ENCODE data around the gene RBM19.

Gene RBM19

DNA sequence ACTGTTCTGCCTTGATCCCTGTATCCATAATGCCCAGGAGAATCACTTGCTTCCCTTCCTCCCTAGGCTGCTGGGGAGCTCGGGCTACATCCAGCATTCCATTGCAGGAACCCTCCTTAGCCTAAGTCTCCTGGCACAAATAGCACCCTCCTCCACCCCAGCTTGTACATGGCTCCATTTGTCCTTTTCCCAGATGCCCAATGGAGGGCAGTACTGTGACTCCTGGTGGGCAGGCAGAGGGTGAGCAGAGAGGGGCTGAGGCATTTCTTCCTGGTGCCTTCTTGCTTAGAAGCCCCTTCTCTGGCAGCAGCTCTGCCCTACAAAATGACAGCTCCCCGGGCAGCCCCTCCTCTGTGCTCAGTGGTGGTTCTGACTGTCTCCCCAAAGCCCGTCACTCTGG lies 86.5 kb downstream of the RBM19 start:
- no peak for DNase-seq (ENCODE audit: low read depth)

- no peak for DNase-seq (ENCODE audit: low read depth)
Observed at GRCh38 chr12:113877607-113878006, 88.5 kb downstream of the RBM19 start.

DNA sequence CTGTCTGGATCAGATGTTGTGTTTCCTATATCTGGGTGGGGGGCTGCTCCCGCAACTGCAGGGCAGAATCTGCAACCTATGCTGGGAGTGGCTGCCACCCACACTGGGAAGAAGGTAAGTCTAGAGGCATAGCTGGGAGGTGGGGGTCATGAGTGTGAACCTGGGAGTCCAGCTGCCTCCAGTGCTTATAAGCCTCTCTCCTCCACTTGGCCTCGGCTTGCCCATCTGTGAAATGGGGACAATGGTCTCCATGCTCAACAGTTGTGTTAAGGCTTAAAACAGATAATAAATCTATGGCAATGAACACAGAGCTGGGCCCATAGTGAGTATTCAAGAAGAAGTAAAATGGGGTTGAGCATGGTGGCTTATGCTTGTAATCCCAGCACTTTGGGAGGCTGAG lies 90.0 kb downstream of the RBM19 start:
- DNase-seq (ENCODE audit: low read depth): no peak

- DNase-seq (ENCODE audit: low read depth): no peak
Observed at GRCh38 chr12:113875691-113876090, 90.4 kb downstream of the RBM19 start.

DNA sequence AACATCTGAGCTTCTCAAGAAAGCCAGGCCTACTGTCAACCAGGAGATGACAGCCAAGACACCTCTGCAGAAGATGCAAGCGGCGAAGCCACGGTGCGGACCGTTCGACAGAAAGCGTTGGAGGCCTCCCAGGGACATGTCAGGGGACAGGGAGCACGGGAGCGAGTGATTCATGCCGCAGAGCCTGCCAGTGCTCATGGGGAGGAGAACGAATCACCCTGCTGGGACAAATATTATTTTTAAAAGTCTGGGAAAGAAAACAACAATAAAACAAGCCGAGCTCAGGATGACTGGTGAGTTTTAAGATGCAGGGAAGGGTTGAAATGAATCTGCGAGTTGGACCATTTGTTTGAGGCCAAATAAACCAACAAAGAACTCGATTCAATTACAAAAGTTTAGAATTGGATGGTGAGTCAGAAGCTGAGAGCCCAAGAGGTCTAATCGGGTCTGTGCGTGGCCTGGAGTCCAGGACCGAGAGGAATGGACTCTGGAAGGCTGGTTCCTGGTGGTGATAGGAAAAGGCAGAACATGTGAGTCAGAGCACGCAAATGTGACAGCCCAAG lies 91.0 kb downstream of the RBM19 start:
- no peak for DNase-seq (ENCODE audit: low read depth)

DNA sequence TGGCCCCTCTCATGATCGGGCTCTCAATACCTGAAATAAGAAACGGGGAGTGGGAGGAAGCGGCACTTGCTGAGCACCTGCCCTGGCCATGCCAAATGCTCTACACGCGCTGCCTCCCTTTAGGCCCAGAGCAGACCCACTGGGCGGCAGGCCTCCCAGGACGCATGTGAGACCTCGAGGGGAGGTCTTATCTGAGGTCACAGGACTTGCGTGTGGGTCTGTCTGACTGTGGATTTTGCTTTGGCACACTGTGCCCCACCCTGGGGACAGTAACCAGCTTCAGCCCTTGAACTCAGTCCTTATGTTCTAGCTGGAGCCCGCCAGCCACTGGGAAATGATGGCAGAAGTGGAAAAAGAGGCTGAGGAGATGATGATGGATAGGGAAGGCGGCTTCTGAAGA lies 91.8 kb downstream of the RBM19 start:
- DNase-seq (ENCODE audit: low read depth): no peak

DNA sequence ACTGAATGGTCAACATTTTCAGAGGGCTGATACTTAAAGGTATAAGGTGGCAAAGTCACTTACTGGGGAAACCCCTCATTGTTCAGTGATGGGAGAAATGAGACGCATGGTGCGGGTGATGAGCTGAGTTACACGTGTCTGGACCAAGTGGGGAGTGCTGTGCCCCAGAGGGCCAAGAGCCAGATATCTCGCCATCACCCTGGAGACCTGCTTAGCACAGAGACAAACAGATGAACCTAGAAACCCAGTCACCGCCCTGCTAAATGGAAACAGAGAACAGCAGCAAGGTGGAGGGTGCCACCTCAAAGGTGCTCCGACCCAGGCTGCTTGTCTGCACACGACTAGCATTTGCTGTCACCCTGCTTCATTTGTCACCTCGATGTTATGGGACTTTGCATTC lies 92.4 kb downstream of the RBM19 start:
- no peak for DNase-seq (ENCODE audit: low read depth)

DNA sequence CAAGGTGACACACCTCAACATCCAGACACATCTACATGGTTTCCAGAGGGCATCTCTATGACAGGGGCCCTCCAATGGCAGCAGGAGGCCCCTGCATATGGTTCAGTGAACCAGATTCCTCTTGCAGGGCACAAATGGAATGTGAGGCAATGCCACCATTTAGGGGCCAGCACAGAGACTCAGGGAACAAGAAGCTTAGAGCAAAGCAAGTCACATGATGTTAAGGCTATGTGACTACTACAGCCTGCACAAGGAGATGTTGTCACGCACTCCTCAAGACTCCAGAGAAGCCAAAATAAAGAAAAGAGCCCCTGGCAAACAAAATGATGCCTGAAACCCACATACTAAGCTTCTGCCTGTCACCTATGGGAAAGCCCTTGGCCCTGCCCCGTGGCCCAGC lies 95.2 kb downstream of the RBM19 start:
- no peak for DNase-seq (ENCODE audit: low read depth)

GRCh38 chr12:113870035-113870434 lies 96.1 kb downstream of the RBM19 start:
- DNase-seq (ENCODE audit: low read depth): no peak

DNA sequence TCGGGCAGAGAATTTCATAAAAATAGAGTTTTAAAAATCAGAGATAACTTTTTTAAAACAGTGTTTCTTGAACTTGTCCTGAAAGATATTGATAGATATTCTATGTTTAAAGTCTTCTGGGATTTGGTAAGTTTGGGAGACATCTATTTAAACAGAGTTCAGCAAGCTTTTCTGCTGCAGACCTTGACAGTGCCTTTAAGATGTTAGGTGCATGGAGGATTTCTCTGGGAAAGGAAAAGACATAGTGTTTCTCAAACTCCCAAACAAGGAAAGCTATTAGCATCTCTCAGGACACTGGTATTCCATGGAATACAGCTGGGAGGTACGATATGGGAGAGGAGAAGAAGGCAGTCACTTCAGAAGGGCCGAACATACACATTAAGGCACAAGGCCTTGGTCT lies 97.8 kb downstream of the RBM19 start:
- DNase-seq (ENCODE audit: low read depth): no peak

- no peak for DNase-seq (ENCODE audit: low read depth)
Observed at GRCh38 chr12:113867258-113867657, 98.9 kb downstream of the RBM19 start.

DNA sequence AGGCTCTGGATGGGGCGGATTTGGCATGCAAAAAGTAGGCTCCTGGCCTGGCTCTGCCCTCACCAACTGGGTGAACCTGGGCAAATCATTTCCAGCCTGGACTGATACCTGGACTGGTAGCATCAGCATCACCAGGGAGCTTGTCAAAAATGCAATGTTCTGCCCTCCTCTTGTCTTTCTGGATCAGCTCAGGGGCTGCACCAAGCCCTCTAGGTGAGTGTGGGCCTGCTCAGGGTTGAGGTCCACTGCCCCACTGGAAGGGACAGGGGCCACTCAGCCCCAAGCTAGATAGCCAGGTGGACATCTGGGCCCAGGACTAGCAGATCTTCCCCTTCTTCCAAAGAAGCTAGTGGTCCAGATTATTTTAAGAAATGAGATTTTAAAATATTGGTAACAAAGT lies 99.6 kb downstream of the RBM19 start:
- no peak for DNase-seq (ENCODE audit: low read depth)

DNA sequence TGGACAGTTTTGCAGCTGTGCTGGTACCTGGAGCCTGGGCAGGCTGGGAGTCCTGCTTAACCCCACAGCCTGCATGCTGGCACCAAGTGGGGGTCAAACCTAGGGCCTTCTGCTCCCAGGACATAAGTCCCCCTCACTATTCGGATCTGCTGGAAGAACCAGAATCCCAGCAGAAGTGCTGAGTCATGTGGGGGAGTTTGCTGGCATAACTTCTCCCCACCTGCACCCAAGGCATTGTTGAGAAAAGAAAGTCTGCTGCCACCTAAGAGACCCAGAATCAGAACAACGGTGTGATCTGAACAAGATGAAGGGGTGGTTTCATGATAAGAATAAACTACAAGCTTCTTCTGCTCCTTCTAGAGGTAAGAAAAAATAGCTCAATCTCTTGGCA lies 102.7 kb downstream of the RBM19 start:
- DNase-seq (ENCODE audit: low read depth): no peak

- DNase-seq (ENCODE audit: low read depth): no peak
Observed at GRCh38 chr12:113862590-113863454, 103.3 kb downstream of the RBM19 start.

DNA sequence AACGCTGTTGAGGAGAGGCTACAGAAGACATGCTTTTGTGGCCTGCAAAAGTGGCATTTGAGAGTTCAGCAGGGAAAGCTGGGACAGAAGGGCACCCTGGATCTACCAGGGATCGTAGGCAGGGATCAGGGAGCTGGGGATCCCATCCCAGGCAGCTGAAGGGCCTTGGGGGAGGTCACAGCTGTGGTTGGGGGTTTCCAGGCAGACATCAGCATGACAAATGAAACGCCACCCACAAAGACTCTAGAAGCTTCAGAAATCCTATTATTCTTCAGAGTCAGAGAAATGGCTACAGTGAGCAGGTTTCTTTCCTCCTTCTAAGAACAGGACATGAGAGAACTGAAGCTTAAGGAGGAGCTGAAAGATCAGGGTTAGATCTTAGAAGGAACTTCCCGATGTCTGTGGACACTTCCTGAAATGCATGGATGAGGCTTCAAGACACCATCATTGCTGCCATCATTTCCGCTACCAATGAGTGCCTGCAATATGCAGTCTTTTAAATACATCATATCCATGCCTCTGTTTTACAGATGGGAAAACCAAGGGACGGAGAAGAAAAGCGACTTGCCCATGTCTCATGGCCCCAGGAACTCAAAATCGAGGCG lies 104.3 kb downstream of the RBM19 start:
- DNase-seq (ENCODE audit: low read depth): no peak

DNA sequence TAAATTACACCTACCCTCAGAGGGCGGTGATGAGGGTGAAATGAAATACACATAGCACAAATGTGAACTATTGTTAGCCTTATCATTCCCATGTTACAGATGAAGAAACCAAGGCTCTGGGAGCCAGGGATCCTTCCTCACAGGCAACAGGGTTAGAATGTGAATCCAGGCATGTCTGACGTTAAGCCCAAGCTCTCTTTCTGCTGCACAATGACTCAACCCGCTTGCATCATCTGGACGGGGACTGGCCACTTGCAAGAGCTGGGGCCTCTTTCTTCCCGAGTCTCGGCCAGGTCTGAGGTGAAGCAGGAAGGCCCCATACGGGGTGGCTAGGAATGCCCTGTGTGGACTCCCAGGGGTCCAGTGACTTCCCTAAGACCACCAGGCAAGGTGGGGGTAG lies 105.2 kb downstream of the RBM19 start:
- DNase-seq (ENCODE audit: low read depth): no peak

DNA sequence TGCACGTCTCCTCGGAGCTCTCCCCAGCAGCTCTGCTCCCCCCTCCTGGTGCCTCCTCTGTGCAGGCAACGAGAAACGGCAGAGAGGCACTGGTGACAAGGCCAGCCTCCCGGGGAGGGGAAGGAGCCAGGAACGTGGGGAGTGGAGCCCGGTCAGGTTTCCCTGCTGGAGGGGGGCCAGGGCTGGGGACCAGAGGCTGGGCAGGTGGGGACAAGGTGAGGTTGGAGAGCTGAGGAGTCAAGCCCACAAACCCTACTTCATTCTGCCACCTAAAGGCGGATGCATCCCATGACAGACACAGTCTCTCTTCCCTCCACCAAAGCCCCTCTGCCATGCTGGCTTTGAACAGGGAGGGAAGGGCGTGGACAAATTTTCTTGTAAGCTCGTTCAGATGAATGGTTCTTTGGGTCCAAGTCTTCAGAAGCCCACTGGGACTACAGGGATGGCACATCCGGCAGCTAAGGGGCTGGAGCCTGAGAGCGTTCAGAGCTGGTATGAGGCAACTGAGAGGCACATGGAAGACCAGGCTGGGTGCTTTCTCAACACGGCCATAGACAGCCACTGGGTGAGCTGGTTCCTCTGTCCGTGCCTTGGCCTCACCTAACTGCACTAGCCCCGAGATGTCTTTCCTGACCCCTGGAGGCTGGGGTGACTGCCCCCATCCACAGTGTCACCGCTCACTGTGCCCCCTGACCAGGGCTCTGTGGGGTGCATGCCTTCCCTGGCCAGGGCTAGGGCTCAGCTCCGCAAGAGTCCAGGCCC lies 105.9 kb downstream of the RBM19 start:
- DNase-seq (ENCODE audit: low read depth): no peak

GRCh38 chr12:113858841-113859386 lies 107.2 kb downstream of the RBM19 start:
- no peak for DNase-seq (ENCODE audit: low read depth)

DNA sequence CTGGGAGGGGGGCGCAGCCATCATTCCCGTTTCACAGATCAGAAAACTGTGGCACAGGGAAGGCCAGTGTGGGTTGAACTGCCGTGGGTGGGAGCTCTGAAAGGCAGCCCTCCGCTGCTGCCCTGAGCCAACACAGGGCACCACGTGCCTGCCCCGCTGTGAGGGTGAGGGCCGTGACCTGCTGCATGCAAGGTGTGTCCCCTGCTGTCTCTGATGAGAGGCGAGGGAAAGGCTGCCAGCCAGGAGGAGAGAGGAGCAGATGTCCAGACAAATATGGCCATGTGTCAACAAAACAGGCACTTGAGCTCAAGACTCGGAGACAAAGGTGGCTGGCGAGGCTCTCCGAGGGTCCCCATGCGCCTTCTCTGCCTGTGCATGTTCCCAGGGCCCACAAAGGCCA lies 108.8 kb downstream of the RBM19 start:
- DNase-seq (ENCODE audit: low read depth): no peak

GRCh38 chr12:113855998-113856397 lies 110.1 kb downstream of the RBM19 start:
- no peak for DNase-seq (ENCODE audit: low read depth)

DNA sequence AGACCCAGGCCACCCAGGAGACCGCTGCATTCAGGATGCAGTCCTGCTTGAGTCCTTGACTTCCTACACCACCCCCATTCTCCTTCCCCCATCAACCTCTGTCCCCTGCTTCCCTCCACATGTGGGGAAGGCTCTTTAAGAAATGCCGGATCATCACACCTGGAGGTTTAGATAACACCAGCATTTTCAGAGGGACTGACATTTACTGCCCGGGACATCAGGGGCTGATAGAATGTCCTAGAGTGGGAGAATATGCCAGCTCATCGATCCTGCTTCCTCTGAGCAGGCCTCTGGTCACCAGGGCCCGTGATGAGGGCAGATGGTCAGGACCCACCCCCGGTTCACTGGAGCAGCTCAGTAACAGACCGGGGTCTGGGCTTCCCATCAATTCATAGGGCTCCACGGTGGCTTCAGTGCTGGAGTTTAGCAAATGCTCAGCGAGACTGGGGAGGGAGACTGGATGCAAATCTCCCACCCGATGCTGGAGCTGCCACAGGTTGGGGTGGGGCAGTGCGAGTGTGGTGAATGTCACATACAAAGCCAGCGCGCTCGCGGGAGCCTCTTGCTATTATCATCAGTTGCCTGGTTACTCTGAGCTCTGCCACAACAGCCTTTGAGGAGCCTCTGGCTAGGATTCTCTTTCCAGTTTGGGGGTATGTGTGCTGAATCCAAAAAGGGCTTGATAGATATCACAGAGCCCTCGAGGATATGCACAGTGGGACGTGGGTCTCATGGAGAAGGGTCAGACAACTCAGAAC lies 111.6 kb downstream of the RBM19 start:
- no peak for DNase-seq (ENCODE audit: low read depth)

- DNase-seq (ENCODE audit: low read depth): no peak
Observed at GRCh38 chr12:113853491-113853890, 112.6 kb downstream of the RBM19 start.
